ENCODE results near the gene KCNE4.

- TF ChIP-seq, protein P1, sequence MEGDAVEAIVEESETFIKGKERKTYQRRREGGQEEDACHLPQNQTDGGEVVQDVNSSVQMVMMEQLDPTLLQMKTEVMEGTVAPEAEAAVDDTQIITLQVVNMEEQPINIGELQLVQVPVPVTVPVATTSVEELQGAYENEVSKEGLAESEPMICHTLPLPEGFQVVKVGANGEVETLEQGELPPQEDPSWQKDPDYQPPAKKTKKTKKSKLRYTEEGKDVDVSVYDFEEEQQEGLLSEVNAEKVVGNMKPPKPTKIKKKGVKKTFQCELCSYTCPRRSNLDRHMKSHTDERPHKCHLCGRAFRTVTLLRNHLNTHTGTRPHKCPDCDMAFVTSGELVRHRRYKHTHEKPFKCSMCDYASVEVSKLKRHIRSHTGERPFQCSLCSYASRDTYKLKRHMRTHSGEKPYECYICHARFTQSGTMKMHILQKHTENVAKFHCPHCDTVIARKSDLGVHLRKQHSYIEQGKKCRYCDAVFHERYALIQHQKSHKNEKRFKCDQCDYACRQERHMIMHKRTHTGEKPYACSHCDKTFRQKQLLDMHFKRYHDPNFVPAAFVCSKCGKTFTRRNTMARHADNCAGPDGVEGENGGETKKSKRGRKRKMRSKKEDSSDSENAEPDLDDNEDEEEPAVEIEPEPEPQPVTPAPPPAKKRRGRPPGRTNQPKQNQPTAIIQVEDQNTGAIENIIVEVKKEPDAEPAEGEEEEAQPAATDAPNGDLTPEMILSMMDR (IDR thresholded peaks at IDR 0.05; ENCODE audit: insufficient read depth, low read depth, low read length): no peak
- no peak for TF ChIP-seq EZH2 (IDR thresholded peaks at IDR 0.05; ENCODE audit: insufficient read depth, low read length)
Observed at GRCh38 chr2:223019390-223019930, 32.5 kb upstream of the KCNE4 start.
